Fibroblast of skin of back (primary cell): ENCODE data around the gene HOXB3.
A peak's percentile ranks its signal among the peaks of the same experiment; 100 is the strongest.

Experiments
- DNase-seq: peaks from one replicate; pipeline ENCODE4 v3.0.0-alpha.2; 2013

Gene HOXB3

GRCh38 chr17:48597778-48598631 lies 8.0 kb upstream of the HOXB3 start:
- DNase-seq = peak; percentile 33

- no peak for DNase-seq
Observed at GRCh38 chr17:48597528-48597777, 7.4 kb upstream of the HOXB3 start.

- DNase-seq = no peak
Observed at GRCh38 chr17:48596735-48597527, 6.9 kb upstream of the HOXB3 start.

- no peak for DNase-seq
Observed at GRCh38 chr17:48596000-48596734, 6.1 kb upstream of the HOXB3 start.

GRCh38 chr17:48595278-48595999 lies 5.4 kb upstream of the HOXB3 start:
- DNase-seq = no peak

GRCh38 chr17:48594538-48595277 lies 4.7 kb upstream of the HOXB3 start:
- no peak for DNase-seq

GRCh38 chr17:48593840-48594537 lies 3.9 kb upstream of the HOXB3 start:
- DNase-seq = peak; percentile 78

- no peak for DNase-seq
Observed at GRCh38 chr17:48593126-48593829, 3.2 kb upstream of the HOXB3 start, which contains the start of gene HOXB5. TSS of gene HOXB5 (minus strand) at chr17:48593779. CDS start at chr17:48593682, 97 bp downstream.

- no peak for DNase-seq
Observed at GRCh38 chr17:48592577-48592976, 2.5 kb upstream of the HOXB3 start.

GRCh38 chr17:48592057-48592514 lies 2.0 kb upstream of the HOXB3 start:
- no peak for DNase-seq

- no peak for DNase-seq
Observed at GRCh38 chr17:48591255-48592056, 1.4 kb upstream of the HOXB3 start.

GRCh38 chr17:48590607-48591161 lies 643 bp upstream of the HOXB3 start:
- DNase-seq = no peak

GRCh38 chr17:48589060-48589830 lies 796 bp downstream of the HOXB3 start:
- no peak for DNase-seq

GRCh38 chr17:48588528-48588927 lies 1.5 kb downstream of the HOXB3 start:
- no peak for DNase-seq

GRCh38 chr17:48588074-48588415 lies 2.0 kb downstream of the HOXB3 start:
- no peak for DNase-seq

GRCh38 chr17:48587276-48588073 lies 2.6 kb downstream of the HOXB3 start:
- no peak for DNase-seq
